T-helper 1 cell treated with Interleukin-12 subunit alpha and Interleukin-12 subunit beta and Interleukin-4 antibody, amounts not matched to agents 30 ng/mL and 1 ng/mL, for 36 hours (primary cell): ENCODE measurements around the gene ZFYVE16. TPM values are rescaled to one million over a fixed set of nuclear protein-coding genes. Genes with fewer than 3 reads are reported as not detected.
"Not testable (repeated sequence)": the region's sequence is repeated elsewhere in the genome, so short reads cannot be mapped to it uniquely, and the experiment has no call there.

Source experiments
- intact Hi-C: fragments of 100-400 bp; cut with micrococcal nuclease; formaldehyde crosslinking; loops from one replicate; pipeline ENCODE4 v1.15.1; 2024
- total RNA-seq: library from RNA; stranded (reverse); gene quantifications from 2 replicates; pipeline ENCODE4 v1.2.3, GENCODE V29; 2022

Gene ZFYVE16
- total RNA-seq, 1 donor from 2014 or later: 11.9 TPM

GRCh38 chr5:80409367-80409966, 1.6 kb downstream of the ZFYVE16 start:
- intact Hi-C loops: loop anchor here (2.0 to 5.0 kb wide), 4 partner anchors 78 to 598 kb away; partner anchors contain the start of genes FAM151B and RASGRF2

GRCh38 chr5:80411589-80412219, 3.8 kb downstream of the ZFYVE16 start:
- intact Hi-C loops: no loop called here

GRCh38 chr5:80414113-80414512, 6.2 kb downstream of the ZFYVE16 start:
- intact Hi-C loops: no loop called here

- intact Hi-C loops: no loop called here
These were observed 10.1 kb downstream of the ZFYVE16 start for GRCh38 chr5:80417973-80418372.

GRCh38 chr5:80424365-80424764, 16.5 kb downstream of the ZFYVE16 start:
- intact Hi-C loops: not testable (repeated sequence)

- intact Hi-C loops: no loop called here
These were observed 27.6 kb downstream of the ZFYVE16 start for GRCh38 chr5:80435476-80435875.

GRCh38 chr5:80437326-80437725, 29.5 kb downstream of the ZFYVE16 start:
- intact Hi-C loops: no loop called here

GRCh38 chr5:80438739-80439138, 30.9 kb downstream of the ZFYVE16 start:
- intact Hi-C loops: no loop called here

- intact Hi-C loops: no loop called here
These were observed 31.3 kb downstream of the ZFYVE16 start for GRCh38 chr5:80439213-80439612.

- intact Hi-C loops: no loop called here
These were observed 34.9 kb downstream of the ZFYVE16 start for GRCh38 chr5:80442742-80443141.

- intact Hi-C loops: no loop called here
These were observed 45.5 kb downstream of the ZFYVE16 start for GRCh38 chr5:80453366-80453765.

GRCh38 chr5:80463269-80463668, 55.4 kb downstream of the ZFYVE16 start:
- intact Hi-C loops: no loop called here

- intact Hi-C loops: no loop called here
These were observed 59.0 kb downstream of the ZFYVE16 start for GRCh38 chr5:80466669-80467485.

GRCh38 chr5:80468131-80468530, 60.3 kb downstream of the ZFYVE16 start:
- intact Hi-C loops: no loop called here

- intact Hi-C loops: not testable (repeated sequence)
These were observed 62.8 kb downstream of the ZFYVE16 start for GRCh38 chr5:80470631-80471030.

GRCh38 chr5:80474929-80475328, 67.1 kb downstream of the ZFYVE16 start:
- intact Hi-C loops: no loop called here

GRCh38 chr5:80479713-80480112, 71.8 kb downstream of the ZFYVE16 start:
- intact Hi-C loops: loop anchor here (5.0 kb wide), 1 partner anchor 628 kb away; no protein-coding TSS in a partner anchor

- intact Hi-C loops: loop anchor here (5.0 kb wide), 1 partner anchor 627 kb away; no protein-coding TSS in a partner anchor
These were observed 72.5 kb downstream of the ZFYVE16 start for GRCh38 chr5:80480354-80480753.

GRCh38 chr5:80481019-80481893, 73.4 kb downstream of the ZFYVE16 start:
- intact Hi-C loops: loop anchor here (1.0 to 5.0 kb wide), 6 partner anchors 174 to 820 kb away; partner anchors contain the start of gene ZCCHC9

- intact Hi-C loops: loop anchor here (5.0 kb wide), 1 partner anchor 625 kb away; no protein-coding TSS in a partner anchor
These were observed 74.7 kb downstream of the ZFYVE16 start for GRCh38 chr5:80482578-80482977.
